GM19468 (cell line): ENCODE results near the gene NUCB1.

Source experiments
- ATAC-seq: cut with Tn5 transposase; IDR thresholded peaks from one replicate; pipeline ENCODE4 v1.9.1; 2021; ENCODE audit warnings: mild to moderate bottlenecking, moderate library complexity, moderate number of reproducible peaks; ENCODE audit not compliant: unreplicated experiment; ENCODE audit errors: extremely low read depth

NUCB1 gene

GRCh38 chr19:48955308-48955958 is 55.3 kb downstream of the NUCB1 start:
- ATAC-seq, result no peak

- ATAC-seq, result no peak
These were observed 57.9 kb downstream of the NUCB1 start for GRCh38 chr19:48958006-48958405.

GRCh38 chr19:48959341-48960239 is 59.5 kb downstream of the NUCB1 start:
- ATAC-seq, result no peak

- no peak for ATAC-seq
These were observed 61.0 kb downstream of the NUCB1 start for GRCh38 chr19:48961051-48961649.

GRCh38 chr19:48961673-48962028 is 61.5 kb downstream of the NUCB1 start:
- no peak for ATAC-seq

- ATAC-seq, result peak; percentile 22
These were observed 62.1 kb downstream of the NUCB1 start for GRCh38 chr19:48962029-48962848.

- no peak for ATAC-seq
These were observed 62.7 kb downstream of the NUCB1 start for GRCh38 chr19:48962849-48963165.

- peak; percentile 14 for ATAC-seq
These were observed 63.5 kb downstream of the NUCB1 start for GRCh38 chr19:48963371-48964204.

GRCh38 chr19:48964205-48965039 is 64.3 kb downstream of the NUCB1 start:
- no peak for ATAC-seq

- peak; percentile 37 for ATAC-seq
These were observed 65.1 kb downstream of the NUCB1 start, which contains the start of gene FTL for GRCh38 chr19:48965040-48965805. Gene FTL (plus strand): TSS chr19:48965309. CDS start chr19:48965508, 199 bp downstream.

- no peak for ATAC-seq
These were observed 65.9 kb downstream of the NUCB1 start for GRCh38 chr19:48965806-48966540.

- no peak for ATAC-seq
These were observed 66.6 kb downstream of the NUCB1 start for GRCh38 chr19:48966541-48967345.

- no peak for ATAC-seq
These were observed 67.5 kb downstream of the NUCB1 start for GRCh38 chr19:48967346-48968178.

GRCh38 chr19:48968179-48968661 is 68.1 kb downstream of the NUCB1 start:
- no peak for ATAC-seq

- ATAC-seq, result no peak
These were observed 68.7 kb downstream of the NUCB1 start for GRCh38 chr19:48968813-48969218.
